GM12878 (cell line): ENCODE results near the gene CAMK2G. TPM values are rescaled to one million over a fixed set of nuclear protein-coding genes. Genes with fewer than 3 reads are reported as not detected.

Source experiments
- ATAC-seq: fragments of 200-7000 bp; cut with Tn5 transposase; 3 replicates; pipeline ENCODE4 v1.9.1; 2020; ENCODE audit warnings: mild to moderate bottlenecking, moderate library complexity
- BruUV-seq: library from RNA; stranded (reverse); fragments of 400-500 nt; replicated peaks from 2 replicates; lab custom pipeline; 2021; lab: Mats Ljungman, UMichigan
- CTCF ChIA-PET: fragments of 300-600 bp; sonication (Branson Sonifier 250); formaldehyde crosslinking; extraction: SDS; loops from one replicate; lab custom pipeline; 2021; ENCODE audit warnings: inconsistent platforms; lab: Yijun Ruan, JAX
- POLR2A ChIA-PET: fragments of 350-600 bp; formaldehyde crosslinking; extraction: SDS; loops from one replicate; lab custom pipeline; 2021; ENCODE audit warnings: inconsistent platforms; lab: Charles Lee
- RAD21 ChIA-PET: fragments of 300-600 bp; sonication (Branson Sonifier 250); formaldehyde crosslinking; loops from one replicate; lab custom pipeline; 2023; ENCODE audit warnings: antibody characterized with exemption; ENCODE audit not compliant: unreplicated experiment; lab: Charles Lee
- SMC1A ChIA-PET: fragments of 300-600 bp; sonication (Branson Sonifier 250); formaldehyde crosslinking; loops from one replicate; lab custom pipeline; 2023; ENCODE audit not compliant: unreplicated experiment, uncharacterized antibody; lab: Charles Lee
- DNase-seq: peaks from one replicate; pipeline ENCODE4 v3.0.0-alpha.2; 2011; ENCODE audit warnings: low read depth, low spot score
- FAIRE-seq: peaks from 3 replicates; lab custom pipeline; 2011; peaks lifted over from hg19 to GRCh38; lab: Jason Lieb, UNC
- H2AFZ ChIP-seq: 2 replicates; pipeline ENCODE4 v1.6.0; 2011; ENCODE audit warnings: low read depth, low read length, control low read depth; ENCODE audit not compliant: control insufficient read depth
- H3K27ac ChIP-seq: 2 replicates; pipeline ENCODE4 v1.5.1; 2011; ENCODE audit warnings: control low read depth; ENCODE audit not compliant: control insufficient read depth, insufficient read depth
- H3K27me3 ChIP-seq, 2 experiments: replicated peaks in 1 of 2; 2 replicates each; pipeline versions ENCODE4 v1.6.0 to v1.6.1; 2011; ENCODE audit warnings: low read length in 1 of 2; ENCODE audit not compliant: control insufficient read depth in 2 of 2, insufficient read depth in 2 of 2
- H3K36me3 ChIP-seq, 2 experiments: 2 replicates each; pipeline ENCODE4 v1.5.1; 2011; ENCODE audit warnings: low read length in 1 of 2; ENCODE audit not compliant: control insufficient read depth in 2 of 2, insufficient read depth in 2 of 2
- H3K4me1 ChIP-seq: 2 replicates; pipeline ENCODE4 v1.6.1; 2011; ENCODE audit warnings: mild to moderate bottlenecking, low read length, moderate library complexity, mixed read lengths; ENCODE audit not compliant: control insufficient read depth, insufficient read depth
- H3K4me2 ChIP-seq: 2 replicates; pipeline ENCODE4 v1.6.0; 2011; ENCODE audit warnings: control low read depth; ENCODE audit not compliant: control insufficient read depth, insufficient read depth
- H3K4me3 ChIP-seq: fragments of 200-600 bp; sonication (generic); 2 replicates; pipeline ENCODE4 v1.5.1; 2016
- H3K79me2 ChIP-seq: 2 replicates; pipeline ENCODE4 v1.6.0; 2011; ENCODE audit warnings: low read length; ENCODE audit not compliant: control insufficient read depth, insufficient read depth
- H3K9ac ChIP-seq: 2 replicates; pipeline ENCODE4 v1.8.0; 2011; ENCODE audit warnings: low read length, control low read depth, mixed read lengths; ENCODE audit not compliant: control insufficient read depth, insufficient read depth
- H3K9me3 ChIP-seq: replicated peaks from 3 replicates; pipeline ENCODE4 v1.5.1; 2011; ENCODE audit warnings: mild to moderate bottlenecking, low read length; ENCODE audit not compliant: control insufficient read depth, insufficient read depth
- H4K20me1 ChIP-seq: 2 replicates; pipeline ENCODE4 v1.6.0; 2011; ENCODE audit not compliant: control insufficient read depth, insufficient read depth
- CHD2 ChIP-seq: IDR thresholded peaks from 2 replicates; pipeline ENCODE4 v1.6.1; 2011; ENCODE audit warnings: low read depth, low read length, improper control_type of control experiment, borderline replicate concordance
- MXI1 ChIP-seq: fragments of 150-350 bp; IDR thresholded peaks from 2 replicates; pipeline ENCODE4 v1.6.1; 2011; ENCODE audit warnings: low read depth, mild to moderate bottlenecking, inconsistent platforms, low read length, improper control_type of control experiment
- TAF1 ChIP-seq: IDR thresholded peaks from 2 replicates; pipeline ENCODE4 v1.6.1; 2011; ENCODE audit warnings: mild to moderate bottlenecking, low read depth, low read length, borderline replicate concordance
- TCF7 ChIP-seq: IDR thresholded peaks from 2 replicates; pipeline ENCODE4 v1.6.1; 2014; ENCODE audit warnings: antibody characterized with exemption, borderline replicate concordance
- WRNIP1 ChIP-seq: IDR thresholded peaks from 2 replicates; pipeline ENCODE4 v1.6.1; 2011; ENCODE audit warnings: low read depth, low read length, improper control_type of control experiment, borderline replicate concordance
- YBX1 ChIP-seq: fragments of 450-650 bp; IDR thresholded peaks from 2 replicates; pipeline ENCODE4 v1.6.1; 2016; ENCODE audit warnings: antibody characterized with exemption
- WGBS: methylation state at CpG from one replicate; pipeline ENCODE4 v1.1.6; 2016; ENCODE audit warnings: low lambda C conversion rate; ENCODE audit not compliant: insufficient replicate concordance, insufficient coverage; ENCODE audit errors: missing lambda C conversion rate; 5-methylcytosine and 5-hydroxymethylcytosine counted together
- in situ Hi-C: fragments of 300-500 bp; cut with MboI; formaldehyde crosslinking; loops from 9 replicates; pipeline ENCODE4 v1.14.3; 2018; ENCODE audit warnings: mixed read lengths
- intact Hi-C: fragments of 100-400 bp; cut with micrococcal nuclease; formaldehyde crosslinking; loops from one replicate; pipeline ENCODE4 v1.14.2; 2022; ENCODE audit not compliant: unreplicated experiment
- polyA plus RNA-seq, 11 experiments: library from polyadenylated mRNA; depleted of rRNA in 4 of 11; unstranded in 6 of 11; stranded (reverse) in 5 of 11; fragments of >200 nt; fragmentation: Nextera tagmentation in 4 of 11; fragmentation: Illumina TruSeq in 1 of 11; extraction: Ambion mirVana in 4 of 11; extraction: Trizol in 1 of 11; gene quantifications; 1 replicate in 1 of 11; 2 replicates in 10 of 11; pipeline versions ENCODE4 v1.2.1 to v1.2.3, GENCODE V29; 2011 to 2016; ENCODE audit warnings: inconsistent platforms in 2 of 11, missing spikeins in 2 of 11, low read depth in 1 of 11
- total RNA-seq, 4 experiments: library from RNA; depleted of rRNA in 3 of 4; stranded (reverse); fragments of >200 nt in 3 of 4; fragmentation: Illumina TruSeq in 1 of 4; extraction: Trizol in 1 of 4; gene quantifications; 2 replicates each; pipeline versions ENCODE4 v1.2.1 to v1.2.3, GENCODE V29; 2013 to 2021
- TF ChIP-seq, protein P1 (sequence below): fragments of 450-650 bp; IDR thresholded peaks from 2 replicates; pipeline ENCODE4 v1.6.1; 2014; ENCODE audit warnings: mild to moderate bottlenecking
- TF ChIP-seq, protein P2 (sequence below): IDR thresholded peaks from 2 replicates; pipeline ENCODE4 v1.6.1; 2011; ENCODE audit warnings: borderline replicate concordance, low read depth, mild to moderate bottlenecking, moderate library complexity, mixed read lengths, low read length; ENCODE audit not compliant: insufficient read depth; ENCODE audit errors: extremely low read length

Gene CAMK2G
- total and polyA plus RNA-seq, 10 of the 15 experiments (the other 5 are each of a cell fraction or from before 2014, with no cell fraction given): 5.5 to 24.3 (median 16.9) TPM

DNA sequence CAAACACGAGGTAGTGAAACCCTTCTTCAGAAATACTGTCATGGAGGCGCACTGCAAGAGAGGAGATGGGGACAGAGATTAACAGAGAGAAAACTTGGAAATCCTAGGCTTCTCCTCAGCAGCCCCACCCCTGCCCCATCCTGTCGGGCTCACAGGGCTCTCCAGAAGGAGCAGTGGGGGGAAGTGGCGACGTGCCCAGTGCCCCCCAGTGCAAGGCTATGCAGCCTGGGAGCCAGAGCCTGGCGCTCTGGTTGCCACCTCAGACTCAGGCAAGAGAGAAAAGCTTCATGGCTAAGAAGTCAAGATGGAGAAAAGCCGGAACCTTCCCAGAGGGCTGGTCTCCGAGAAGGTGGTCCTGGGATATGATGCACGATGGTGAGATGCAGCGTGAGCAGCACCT is 21.2 kb downstream of the CAMK2G start:
- Histone ChIP-seq H3K27ac (no peak overlapping the region), H3K36me3 (peaks cover 15% of the 10 kb centered on the region in 2 experiments; a peak in 3 of 4 replicates), H3K4me2 (no peak overlapping the region), H3K4me3 (no peak overlapping the region), H3K4me1 (peaks cover 24% of the 10 kb centered on the region), H2AFZ (no peak overlapping the region), H3K27me3 (no peaks in the 10 kb centered on the region), H3K79me2 (no peaks in the 10 kb centered on the region; the same call in 1 of the 2 replicates), H3K9me3 (no peaks in the 10 kb centered on the region), H4K20me1 (no peaks in the 10 kb centered on the region), H3K9ac (no peak overlapping the region)
- no peak for FAIRE-seq
- no peak for DNase-seq
- SMC1A ChIA-PET: interaction anchor here (0.6 to 11.4 kb wide), 4 partner anchors 11 to 33 kb away, joined by 4 to 270 read pairs (median 5); no protein-coding TSS in a partner anchor
- RAD21 ChIA-PET: interaction anchor here (0.9 to 11.6 kb wide), 2 partner anchors 11 to 24 kb away, joined by 3 to 299 read pairs; partner anchors contain the start of gene CAMK2G
- in situ Hi-C loops: no loop called here
- POLR2A ChIA-PET: interaction anchor here (0.5 to 4.0 kb wide), 5 partner anchors 12 to 1027 kb away, joined by 3 to 16 read pairs (median 5); no protein-coding TSS in a partner anchor
- ATAC-seq: no peak
- CTCF ChIA-PET: interaction anchor here (0.5 to 12.4 kb wide), 6 partner anchors 17 to 201 kb away, joined by 3 to 440 read pairs (median 4); partner anchors contain the start of gene CAMK2G
- WGBS: 93% methylated on average over 10 of the region's 10 CpGs
- TF ChIP-seq MXI1: no peak
- TF ChIP-seq, protein P1, sequence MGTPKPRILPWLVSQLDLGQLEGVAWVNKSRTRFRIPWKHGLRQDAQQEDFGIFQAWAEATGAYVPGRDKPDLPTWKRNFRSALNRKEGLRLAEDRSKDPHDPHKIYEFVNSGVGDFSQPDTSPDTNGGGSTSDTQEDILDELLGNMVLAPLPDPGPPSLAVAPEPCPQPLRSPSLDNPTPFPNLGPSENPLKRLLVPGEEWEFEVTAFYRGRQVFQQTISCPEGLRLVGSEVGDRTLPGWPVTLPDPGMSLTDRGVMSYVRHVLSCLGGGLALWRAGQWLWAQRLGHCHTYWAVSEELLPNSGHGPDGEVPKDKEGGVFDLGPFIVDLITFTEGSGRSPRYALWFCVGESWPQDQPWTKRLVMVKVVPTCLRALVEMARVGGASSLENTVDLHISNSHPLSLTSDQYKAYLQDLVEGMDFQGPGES: no peak
- intact Hi-C loops: no loop called here
- BruUV-seq: no TSS peak

DNA sequence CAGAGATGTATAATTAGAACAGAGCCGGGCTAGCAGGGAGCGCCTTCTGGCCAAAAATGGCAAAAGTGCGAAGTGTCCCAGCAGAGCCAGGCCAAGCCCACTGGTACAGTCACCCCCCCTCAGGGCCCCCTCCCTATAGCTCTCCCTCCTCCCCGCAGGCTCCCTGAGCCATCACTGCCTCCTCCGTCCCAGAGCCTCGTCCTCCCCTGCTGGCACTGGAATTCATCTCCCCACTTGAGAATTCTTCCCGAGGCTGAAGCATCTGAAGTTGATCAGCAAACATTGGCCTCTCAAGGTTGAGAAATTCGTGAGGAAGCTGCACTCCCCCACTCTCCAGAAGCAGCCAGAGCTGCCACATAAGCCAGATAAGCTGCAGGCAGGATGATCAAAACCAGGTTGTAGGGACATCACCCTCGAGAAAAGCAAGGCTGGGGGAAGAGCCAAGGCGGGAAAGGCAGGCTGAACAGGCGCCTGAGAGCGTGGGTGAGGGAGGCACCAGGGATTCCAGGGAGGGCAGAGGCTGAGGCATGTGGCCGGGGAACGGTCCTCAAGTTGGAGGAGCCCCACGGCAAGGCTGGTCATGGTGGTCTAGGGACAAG is 23.4 kb downstream of the CAMK2G start:
- H3K4me2 ChIP-seq: no peak overlapping the region
- peaks cover 25 to 28% of the 10 kb centered on the region in 2 experiments; a peak in 3 of 4 replicates for H3K36me3 ChIP-seq
- intact Hi-C loops (no loop called here), in situ Hi-C loops (no loop called here)
- H3K79me2 ChIP-seq: no peaks in the 10 kb centered on the region
- no peak overlapping the region for H3K4me3 ChIP-seq
- H3K27me3 ChIP-seq: no peaks in the 10 kb centered on the region
- FAIRE-seq (no peak), DNase-seq (no peak), ATAC-seq (no peak)
- 74% methylated on average over 15 of the region's 15 CpGs for WGBS
- ChIA-PET SMC1A (interaction anchor here (1.9 to 11.4 kb wide), 4 partner anchors 11 to 230 kb away, joined by 6 to 270 read pairs (median 12); partner anchors contain the start of gene CAMK2G), CTCF (interaction anchor here (1.0 to 12.4 kb wide), 8 partner anchors 8 to 321 kb away, joined by 3 to 440 read pairs (median 19); partner anchors contain the start of gene CAMK2G), POLR2A (interaction anchor here (0.6 to 4.0 kb wide), 4 partner anchors 9 to 276 kb away, joined by 3 to 16 read pairs (median 6); no protein-coding TSS in a partner anchor), RAD21 (interaction anchor here (1.1 to 11.6 kb wide), 4 partner anchors 11 to 31 kb away, joined by 3 to 299 read pairs (median 14); partner anchors contain the start of gene CAMK2G)
- H3K27ac ChIP-seq: no peak overlapping the region
- H3K9me3 ChIP-seq: no peaks in the 10 kb centered on the region
- H3K9ac ChIP-seq: no peak overlapping the region
- H2AFZ ChIP-seq: no peak overlapping the region
- H4K20me1 ChIP-seq: no peaks in the 10 kb centered on the region
- peaks cover 5% of the 10 kb centered on the region; the same call in 1 of the 2 replicates for H3K4me1 ChIP-seq
- no TSS peak for BruUV-seq
- TF ChIP-seq CHD2 (no peak), WRNIP1 (no peak), TCF7 (no peak), YBX1 (no peak), TAF1 (no peak)
- TF ChIP-seq, protein P2, sequence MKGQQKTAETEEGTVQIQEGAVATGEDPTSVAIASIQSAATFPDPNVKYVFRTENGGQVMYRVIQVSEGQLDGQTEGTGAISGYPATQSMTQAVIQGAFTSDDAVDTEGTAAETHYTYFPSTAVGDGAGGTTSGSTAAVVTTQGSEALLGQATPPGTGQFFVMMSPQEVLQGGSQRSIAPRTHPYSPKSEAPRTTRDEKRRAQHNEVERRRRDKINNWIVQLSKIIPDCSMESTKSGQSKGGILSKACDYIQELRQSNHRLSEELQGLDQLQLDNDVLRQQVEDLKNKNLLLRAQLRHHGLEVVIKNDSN: no peak
